ENCODE results near the gene TUBB2B. TPM values are rescaled to one million over a fixed set of nuclear protein-coding genes. Genes with fewer than 3 reads are reported as not detected.

Gene TUBB2B
- total RNA-seq, 1 experiment from 2014 or later, result 144 TPM

DNA sequence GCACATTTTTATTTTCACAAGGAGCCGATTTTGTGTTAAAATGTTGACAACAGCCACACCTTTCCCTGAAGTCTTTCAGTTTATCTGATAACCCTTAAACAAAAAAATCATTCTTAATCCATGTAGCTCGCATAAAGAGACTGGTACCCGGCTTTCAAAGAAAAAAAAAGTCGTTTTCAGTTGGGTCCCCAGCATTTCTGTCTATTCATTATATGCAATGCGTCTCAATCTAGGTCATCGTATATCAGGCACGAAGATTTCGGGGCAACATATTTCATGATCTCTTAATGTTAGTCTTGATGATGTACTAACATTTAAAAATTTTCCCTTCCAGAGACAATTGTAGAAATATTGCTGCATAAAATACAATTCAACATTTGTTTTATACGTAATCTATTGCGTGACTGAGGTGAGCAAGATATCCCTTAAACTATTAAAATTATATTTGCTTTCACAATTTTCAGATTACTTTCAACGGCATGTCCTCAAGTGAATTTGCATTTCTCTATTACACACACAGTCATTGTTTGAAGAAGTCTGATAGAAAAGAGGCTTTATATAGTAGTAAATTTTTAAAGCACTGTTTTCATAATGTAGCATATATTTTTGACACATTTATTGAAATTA is 2.9 kb upstream of the TUBB2B start:
- peaks cover 8% of the 10 kb centered on the region for H3K27me3 ChIP-seq (replicated peaks; ENCODE audit: insufficient read depth, low read depth, low read length, poor library complexity)
- H3K36me3 ChIP-seq (ENCODE audit: insufficient read depth, low read length, poor library complexity, severe bottlenecking), result peaks cover 8% of the 10 kb centered on the region
- TF ChIP-seq EZH2 (IDR thresholded peaks at IDR 0.05; ENCODE audit: borderline replicate concordance, low read depth, low read length, poor library complexity, severe bottlenecking), result no peak
- TF ChIP-seq, protein P1, sequence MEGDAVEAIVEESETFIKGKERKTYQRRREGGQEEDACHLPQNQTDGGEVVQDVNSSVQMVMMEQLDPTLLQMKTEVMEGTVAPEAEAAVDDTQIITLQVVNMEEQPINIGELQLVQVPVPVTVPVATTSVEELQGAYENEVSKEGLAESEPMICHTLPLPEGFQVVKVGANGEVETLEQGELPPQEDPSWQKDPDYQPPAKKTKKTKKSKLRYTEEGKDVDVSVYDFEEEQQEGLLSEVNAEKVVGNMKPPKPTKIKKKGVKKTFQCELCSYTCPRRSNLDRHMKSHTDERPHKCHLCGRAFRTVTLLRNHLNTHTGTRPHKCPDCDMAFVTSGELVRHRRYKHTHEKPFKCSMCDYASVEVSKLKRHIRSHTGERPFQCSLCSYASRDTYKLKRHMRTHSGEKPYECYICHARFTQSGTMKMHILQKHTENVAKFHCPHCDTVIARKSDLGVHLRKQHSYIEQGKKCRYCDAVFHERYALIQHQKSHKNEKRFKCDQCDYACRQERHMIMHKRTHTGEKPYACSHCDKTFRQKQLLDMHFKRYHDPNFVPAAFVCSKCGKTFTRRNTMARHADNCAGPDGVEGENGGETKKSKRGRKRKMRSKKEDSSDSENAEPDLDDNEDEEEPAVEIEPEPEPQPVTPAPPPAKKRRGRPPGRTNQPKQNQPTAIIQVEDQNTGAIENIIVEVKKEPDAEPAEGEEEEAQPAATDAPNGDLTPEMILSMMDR (conservative IDR thresholded peaks at IDR 0.05; ENCODE audit: low read depth, low read length), result no peak
- peaks cover 23% of the 10 kb centered on the region for H3K4me1 ChIP-seq (ENCODE audit: insufficient read depth, low read length, poor library complexity, severe bottlenecking)
- ChIA-PET CTCF (interaction anchor here (1.1 kb wide), 1 partner anchor 21 kb away, joined by 5 read pairs; no protein-coding TSS in a partner anchor), POLR2A (ENCODE audit: low non-redundant PET) (interaction anchor here (0.6 kb wide), 1 partner anchor 21 kb away, joined by 3 read pairs; no protein-coding TSS in a partner anchor)
- H3K4me3 ChIP-seq (ENCODE audit: low read depth, low read length, poor library complexity, severe bottlenecking), result peak overlapping the region; percentile 85
- DNase-seq (ENCODE audit: low spot score), result no peak
- intact Hi-C loops (cut with micrococcal nuclease; ENCODE audit: unreplicated experiment), result no loop called here
- no peaks in the 10 kb centered on the region for H3K9me3 ChIP-seq (ENCODE audit: low read depth, low read length, poor library complexity, severe bottlenecking)
- H3K27ac ChIP-seq (ENCODE audit: low read depth, low read length, poor library complexity, severe bottlenecking), result no peak overlapping the region
- no TSS peak for BruUV-seq (replicated peaks)

DNA sequence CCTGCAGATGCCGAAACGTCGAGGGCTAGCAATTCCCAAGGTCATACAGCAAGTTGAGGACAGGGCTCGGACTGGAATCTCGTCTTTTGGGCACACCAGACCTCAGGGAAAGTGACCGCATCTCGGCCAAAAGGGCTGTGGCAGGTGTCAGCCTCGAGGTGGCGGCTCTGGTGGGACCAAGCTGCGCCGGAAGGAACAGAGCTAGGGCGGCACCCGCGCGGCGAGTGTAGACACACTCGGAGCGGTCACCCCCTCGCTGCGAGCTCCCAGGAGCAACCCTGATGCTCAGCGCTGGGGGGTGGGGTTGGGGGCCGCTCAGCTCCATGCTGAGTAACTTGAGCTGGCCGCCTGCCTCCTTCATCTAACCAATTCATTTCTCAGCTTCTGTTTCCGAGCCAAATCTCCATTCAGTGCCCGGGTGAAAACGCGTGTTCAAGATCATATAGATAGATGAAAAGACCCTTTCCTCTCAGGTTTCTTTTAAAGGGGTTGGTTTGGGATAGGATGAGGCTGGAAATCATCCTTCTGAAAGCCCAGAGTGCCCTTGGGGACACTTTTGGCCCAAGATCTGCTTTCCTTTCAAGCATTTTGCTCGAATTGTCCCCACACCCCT is 2.2 kb upstream of the TUBB2B start:
- peaks cover 8% of the 10 kb centered on the region for H3K36me3 ChIP-seq (ENCODE audit: insufficient read depth, low read length, poor library complexity, severe bottlenecking)
- no TSS peak for BruUV-seq (replicated peaks)
- ChIA-PET CTCF (interaction anchor here (1.1 kb wide), 1 partner anchor 22 kb away, joined by 5 read pairs; no protein-coding TSS in a partner anchor), POLR2A (ENCODE audit: low non-redundant PET) (no interaction called here)
- no peak for DNase-seq (ENCODE audit: low spot score)
- H3K27me3 ChIP-seq (replicated peaks; ENCODE audit: insufficient read depth, low read depth, low read length, poor library complexity), result peaks cover 8% of the 10 kb centered on the region
- peak overlapping the region; percentile 85 for H3K4me3 ChIP-seq (ENCODE audit: low read depth, low read length, poor library complexity, severe bottlenecking)
- H3K9me3 ChIP-seq (ENCODE audit: low read depth, low read length, poor library complexity, severe bottlenecking), result no peaks in the 10 kb centered on the region
- H3K4me1 ChIP-seq (ENCODE audit: insufficient read depth, low read length, poor library complexity, severe bottlenecking), result peaks cover 23% of the 10 kb centered on the region
- H3K27ac ChIP-seq (ENCODE audit: low read depth, low read length, poor library complexity, severe bottlenecking), result no peak overlapping the region
- TF ChIP-seq, protein P1 (conservative IDR thresholded peaks at IDR 0.05; ENCODE audit: low read depth, low read length), result no peak
- no peak for TF ChIP-seq EZH2 (IDR thresholded peaks at IDR 0.05; ENCODE audit: borderline replicate concordance, low read depth, low read length, poor library complexity, severe bottlenecking)
- intact Hi-C loops (cut with micrococcal nuclease; ENCODE audit: unreplicated experiment), result no loop called here

DNA sequence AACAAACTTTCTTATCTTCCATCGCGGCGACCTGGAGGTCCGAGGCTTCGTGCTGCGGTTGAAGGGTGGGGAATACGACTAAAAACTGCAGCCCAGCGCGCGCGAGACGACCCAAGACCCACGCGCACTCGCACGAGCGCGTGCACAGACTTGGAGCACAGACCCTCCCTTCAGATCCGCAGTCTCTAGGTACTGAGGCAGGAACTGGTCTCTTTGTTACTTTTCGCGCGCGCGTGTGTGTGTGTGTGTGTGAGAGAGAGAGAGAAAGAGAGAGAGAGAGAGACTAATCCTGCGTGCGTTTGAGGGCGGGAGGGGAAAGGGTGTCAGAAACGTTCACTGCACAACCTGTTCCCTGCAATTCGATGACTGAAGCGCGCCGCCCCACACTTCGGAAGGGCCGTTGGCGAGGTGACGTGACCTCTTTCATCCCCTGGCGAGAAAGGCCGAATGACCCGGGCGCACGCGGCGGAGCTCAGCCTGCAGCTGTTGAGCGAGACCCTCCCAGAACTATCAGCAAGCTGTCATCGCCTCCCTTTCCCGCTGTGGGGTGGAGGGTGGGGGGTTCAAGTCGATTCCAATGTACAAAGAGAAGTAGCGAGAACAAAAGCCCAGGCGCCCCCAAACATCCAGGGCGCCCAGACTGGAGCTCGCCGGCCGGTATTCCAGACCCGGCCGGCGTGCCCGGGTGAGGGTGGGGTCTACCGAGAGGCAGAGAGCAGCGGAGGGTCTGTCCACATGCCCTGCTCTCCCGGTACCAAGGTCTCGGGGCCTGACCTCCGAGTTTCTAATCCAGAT is 1.5 kb upstream of the TUBB2B start:
- intact Hi-C loops (cut with micrococcal nuclease; ENCODE audit: unreplicated experiment), result no loop called here
- Histone ChIP-seq H3K9me3 (ENCODE audit: low read depth, low read length, poor library complexity, severe bottlenecking) (no peaks in the 10 kb centered on the region), H3K27me3 (replicated peaks; ENCODE audit: insufficient read depth, low read depth, low read length, poor library complexity) (peaks cover 8% of the 10 kb centered on the region), H3K36me3 (ENCODE audit: insufficient read depth, low read length, poor library complexity, severe bottlenecking) (peaks cover 13% of the 10 kb centered on the region), H3K4me1 (ENCODE audit: insufficient read depth, low read length, poor library complexity, severe bottlenecking) (peaks cover 23% of the 10 kb centered on the region), H3K4me3 (ENCODE audit: low read depth, low read length, poor library complexity, severe bottlenecking) (peak overlapping the region; percentile 85), H3K27ac (ENCODE audit: low read depth, low read length, poor library complexity, severe bottlenecking) (no peak overlapping the region)
- peak; percentile 74 for DNase-seq (ENCODE audit: low spot score)
- CTCF ChIA-PET, result interaction anchor here (0.6 to 1.1 kb wide), 2 partner anchors 22 to 703 kb away, joined by 5 to 11 read pairs; no protein-coding TSS in a partner anchor
- POLR2A ChIA-PET (ENCODE audit: low non-redundant PET), result no interaction called here
- TF ChIP-seq, protein P1 (conservative IDR thresholded peaks at IDR 0.05; ENCODE audit: low read depth, low read length), result no peak
- no peak for TF ChIP-seq EZH2 (IDR thresholded peaks at IDR 0.05; ENCODE audit: borderline replicate concordance, low read depth, low read length, poor library complexity, severe bottlenecking)
- TSS peak; percentile 25 for BruUV-seq (replicated peaks)

Data from A673 (cell line).